IMR-90 (cell line): ENCODE results near the gene CTDSP1. TPM values are rescaled to one million over a fixed set of nuclear protein-coding genes. Genes with fewer than 3 reads are reported as not detected.

Experiments
- ATAC-seq: fragments of 200-7000 bp; cut with Tn5 transposase; 2 replicates; pipeline ENCODE4 v1.9.1; 2020; ENCODE audit warnings: low read depth, mild to moderate bottlenecking, moderate library complexity
- BruUV-seq: library from RNA; stranded (reverse); fragments of 400-500 nt; replicated peaks from 2 replicates; lab custom pipeline; 2021; lab: Mats Ljungman, UMichigan
- CTCF ChIA-PET: fragments of 300-600 bp; formaldehyde crosslinking; extraction: SDS; loops from one replicate; lab custom pipeline; 2021; ENCODE audit warnings: antibody characterized with exemption; lab: Yijun Ruan, JAX
- POLR2A ChIA-PET: fragments of 300-600 bp; sonication (Branson Sonifier 250); formaldehyde crosslinking; loops from one replicate; lab custom pipeline; 2022; ENCODE audit warnings: antibody characterized with exemption; ENCODE audit not compliant: unreplicated experiment; lab: Charles Lee
- DNase-seq: peaks from one replicate; pipeline ENCODE4 v3.0.0; 2013
- H2AFZ ChIP-seq: replicated peaks from 2 replicates; pipeline ENCODE3; 2013; ENCODE audit warnings: low read length, mild to moderate bottlenecking; ENCODE audit not compliant: poor library complexity
- H2AK5ac ChIP-seq: 2 replicates; pipeline ENCODE4 v1.6.1; 2013; ENCODE audit warnings: low read depth, low read length, inconsistent platforms
- H2AK9ac ChIP-seq: replicated peaks from 2 replicates; pipeline ENCODE3; 2013; ENCODE audit warnings: mild to moderate bottlenecking, low read depth, low read length, moderate library complexity; ENCODE audit not compliant: poor library complexity
- H2BK120ac ChIP-seq: 2 replicates; pipeline ENCODE4 v1.6.1; 2013; ENCODE audit warnings: low read depth, low read length, inconsistent platforms
- H2BK15ac ChIP-seq: 3 replicates; pipeline ENCODE4 v1.6.1; 2013; ENCODE audit warnings: low read depth, low read length, inconsistent platforms
- H2BK20ac ChIP-seq: 2 replicates; pipeline ENCODE4 v1.6.1; 2013; ENCODE audit warnings: low read depth, mild to moderate bottlenecking, inconsistent platforms, low read length, moderate library complexity
- H2BK5ac ChIP-seq: 2 replicates; pipeline ENCODE4 v1.6.1; 2013; ENCODE audit warnings: mild to moderate bottlenecking, low read depth, low read length, inconsistent platforms; ENCODE audit not compliant: poor library complexity, severe bottlenecking
- H3K14ac ChIP-seq: replicated peaks from 2 replicates; pipeline ENCODE4 v1.6.1; 2013; ENCODE audit warnings: low read depth, low read length, inconsistent platforms
- H3K18ac ChIP-seq: 2 replicates; pipeline ENCODE4 v1.6.1; 2013; ENCODE audit warnings: low read depth, low read length, control low read depth
- H3K23ac ChIP-seq: 2 replicates; pipeline ENCODE4 v1.6.1; 2013; ENCODE audit warnings: low read depth, low read length, inconsistent platforms
- H3K27ac ChIP-seq: 2 replicates; pipeline ENCODE4 v1.5.1; 2013; ENCODE audit warnings: mild to moderate bottlenecking, control low read depth, low read length; ENCODE audit not compliant: insufficient read depth
- H3K27me3 ChIP-seq: 2 replicates; pipeline ENCODE4 v1.6.1; 2013; ENCODE audit warnings: low read length; ENCODE audit not compliant: control insufficient read depth, insufficient read depth
- H3K36me3 ChIP-seq: 2 replicates; pipeline ENCODE4 v1.6.1; 2013; ENCODE audit warnings: low read length, mixed read lengths; ENCODE audit not compliant: control insufficient read depth, insufficient read depth
- H3K4ac ChIP-seq: 2 replicates; pipeline ENCODE4 v1.6.1; 2013; ENCODE audit warnings: low read depth, low read length, inconsistent platforms
- H3K4me1 ChIP-seq: 2 replicates; pipeline ENCODE4 v1.6.1; 2013; ENCODE audit warnings: low read length, mixed read lengths; ENCODE audit not compliant: control insufficient read depth, insufficient read depth
- H3K4me2 ChIP-seq: 2 replicates; pipeline ENCODE4 v1.6.1; 2013; ENCODE audit warnings: low read depth, mild to moderate bottlenecking, control low read depth, low read length, moderate library complexity
- H3K4me3 ChIP-seq: 2 replicates; pipeline ENCODE4 v1.5.1; 2013; ENCODE audit warnings: low read depth, mild to moderate bottlenecking, control low read depth, low read length, moderate library complexity; ENCODE audit not compliant: insufficient read depth
- H3K56ac ChIP-seq: 2 replicates; pipeline ENCODE4 v1.6.1; 2013; ENCODE audit warnings: low read length, inconsistent platforms; ENCODE audit not compliant: insufficient read depth; ENCODE audit errors: extremely low read depth
- H3K79me1 ChIP-seq, 2 experiments: 2 replicates each; pipeline ENCODE4 v1.6.1; 2013; ENCODE audit warnings: low read length in 2 of 2, inconsistent platforms in 1 of 2, low read depth in 1 of 2
- H3K9ac ChIP-seq: 2 replicates; pipeline ENCODE4 v1.6.1; 2013; ENCODE audit warnings: low read depth, low read length, control low read depth
- H3K9me1 ChIP-seq: 2 replicates; pipeline ENCODE4 v1.6.1; 2013; ENCODE audit warnings: low read length, inconsistent platforms; ENCODE audit not compliant: insufficient read depth
- H3K9me3 ChIP-seq: 2 replicates; pipeline ENCODE4 v1.6.1; 2013; ENCODE audit warnings: low read length; ENCODE audit not compliant: control insufficient read depth, insufficient read depth
- H4K20me1 ChIP-seq: 2 replicates; pipeline ENCODE4 v1.6.1; 2013; ENCODE audit warnings: low read length, inconsistent platforms; ENCODE audit not compliant: insufficient read depth
- H4K5ac ChIP-seq: 2 replicates; pipeline ENCODE4 v1.6.1; 2013; ENCODE audit warnings: mild to moderate bottlenecking, low read depth, low read length, control low read depth
- H4K8ac ChIP-seq, 2 experiments: 2 replicates each; pipeline ENCODE4 v1.6.1; 2013; ENCODE audit warnings: low read depth in 2 of 2, low read length in 2 of 2, control low read depth in 1 of 2, inconsistent platforms in 1 of 2
- H4K91ac ChIP-seq: 2 replicates; pipeline ENCODE4 v1.6.1; 2013; ENCODE audit warnings: low read depth, low read length, inconsistent platforms; ENCODE audit not compliant: insufficient read depth
- BHLHE40 ChIP-seq: fragments of 150-350 bp; IDR thresholded peaks from 2 replicates; pipeline ENCODE4 v1.6.1; 2016; ENCODE audit warnings: mild to moderate bottlenecking, low read depth, low read length
- CEBPB ChIP-seq: IDR thresholded peaks from 2 replicates; pipeline ENCODE4 v1.6.1; 2012; ENCODE audit warnings: low read depth, low read length, improper control_type of control experiment
- FOS ChIP-seq: fragments of 150-350 bp; IDR thresholded peaks from 2 replicates; pipeline ENCODE4 v1.6.1; 2016; ENCODE audit warnings: low read depth, low read length
- RCOR1 ChIP-seq: IDR thresholded peaks from 2 replicates; pipeline ENCODE4 v1.6.1; 2012; ENCODE audit warnings: mild to moderate bottlenecking, low read length, improper control_type of control experiment; ENCODE audit not compliant: insufficient replicate concordance
- WGBS, 2 experiments: methylation state at CpG; one replicate each; pipeline versions ENCODE4 v1.1.5 to v1.1.7; 2013; ENCODE audit warnings: missing lambda C conversion rate in 2 of 2; ENCODE audit not compliant: insufficient read length in 1 of 2; ENCODE audit errors: extremely low coverage in 2 of 2; 5-methylcytosine and 5-hydroxymethylcytosine counted together
- dilution Hi-C: fragments of 300-500 bp; cut with HindIII; formaldehyde crosslinking; loops from one replicate; pipeline ENCODE4 v1.14.3; 2018; ENCODE audit warnings: low sequenced_read_pairs; ENCODE audit not compliant: unreplicated experiment
- in situ Hi-C: fragments of 300-500 bp; cut with MboI; formaldehyde crosslinking; loops from 3 replicates; pipeline ENCODE4 v1.14.3; 2019; ENCODE audit warnings: low sequenced_read_pairs, inconsistent platforms, mixed read lengths
- intact Hi-C: fragments of 100-400 bp; cut with micrococcal nuclease; formaldehyde crosslinking; loops from 2 replicates; pipeline ENCODE4 v1.10.0; 2022
- polyA plus RNA-seq, 3 experiments: library from polyadenylated mRNA; depleted of rRNA; stranded (reverse); fragments of >200 nt; gene quantifications; 2 replicates each; pipeline ENCODE4 v1.2.3, GENCODE V29; 2012; ENCODE audit warnings: low replicate concordance in 1 of 3
- total RNA-seq: library from RNA; depleted of rRNA; stranded (reverse); fragments of >200 nt; gene quantifications from 2 replicates; pipeline ENCODE4 v1.2.3, GENCODE V29; 2012
- TF ChIP-seq, protein P1 (sequence below): fragments of 150-350 bp; IDR thresholded peaks from 2 replicates; pipeline ENCODE4 v1.6.1; 2016; ENCODE audit warnings: low read depth, mild to moderate bottlenecking, low read length, moderate library complexity, borderline replicate concordance

CTDSP1 gene
- total and polyA plus RNA-seq, 2 of the 4 experiments (the other 2 are of a cell fraction) = 19.7 to 64.3 TPM

DNA sequence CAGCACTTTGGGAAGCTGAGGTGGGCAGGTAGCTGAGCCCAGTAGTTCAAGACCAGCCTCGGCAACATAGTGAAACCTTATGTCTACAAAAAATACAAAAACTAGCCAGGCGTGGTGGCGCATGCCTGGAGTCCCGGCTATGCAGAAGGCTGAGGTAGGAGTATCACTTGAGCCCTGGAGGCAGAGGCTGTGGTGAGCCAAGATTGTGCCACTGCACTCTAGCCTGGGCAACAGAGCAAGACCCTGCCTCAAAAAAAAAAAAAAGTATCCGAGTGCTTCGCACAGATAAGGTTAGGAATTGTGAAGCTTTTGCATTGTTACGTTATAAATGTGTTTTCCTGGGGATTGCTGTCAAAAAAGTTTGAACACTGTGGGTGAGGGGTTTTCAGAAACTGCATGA, 4.1 kb downstream of the CTDSP1 start:
- Histone ChIP-seq H2AK9ac (no peak overlapping the region), H2AK5ac (no peak overlapping the region), H3K27ac (no peak overlapping the region), H4K91ac (no peak overlapping the region), H3K9me1 (peaks cover 4% of the 10 kb centered on the region; the same call in 1 of the 2 replicates), H4K20me1 (peaks cover 13% of the 10 kb centered on the region; the same call in 1 of the 2 replicates), H3K36me3 (peaks cover 26% of the 10 kb centered on the region), H3K4me2 (no peak overlapping the region), H2BK5ac (no peak overlapping the region), H4K8ac (no peak overlapping the region), H2AFZ (no peak overlapping the region), H3K4ac (no peak overlapping the region), H3K79me1 (peaks cover 0 to 28% of the 10 kb centered on the region in 2 experiments; a peak in 2 of 4 replicates), H3K56ac (no peak overlapping the region), H3K14ac (no peak overlapping the region), H3K27me3 (no peaks in the 10 kb centered on the region), H3K9ac (no peak overlapping the region), H3K9me3 (no peaks in the 10 kb centered on the region), H4K5ac (no peak overlapping the region), H3K18ac (no peak overlapping the region), H3K4me1 (peaks cover 22% of the 10 kb centered on the region), H3K4me3 (no peak overlapping the region), H2BK120ac (no peak overlapping the region), H3K23ac (no peak overlapping the region), H2BK20ac (no peak overlapping the region), H2BK15ac (no peak overlapping the region)
- no peak for TF ChIP-seq CEBPB
- TF ChIP-seq BHLHE40 = no peak
- TF ChIP-seq RCOR1 = no peak
- TF ChIP-seq, protein P1, sequence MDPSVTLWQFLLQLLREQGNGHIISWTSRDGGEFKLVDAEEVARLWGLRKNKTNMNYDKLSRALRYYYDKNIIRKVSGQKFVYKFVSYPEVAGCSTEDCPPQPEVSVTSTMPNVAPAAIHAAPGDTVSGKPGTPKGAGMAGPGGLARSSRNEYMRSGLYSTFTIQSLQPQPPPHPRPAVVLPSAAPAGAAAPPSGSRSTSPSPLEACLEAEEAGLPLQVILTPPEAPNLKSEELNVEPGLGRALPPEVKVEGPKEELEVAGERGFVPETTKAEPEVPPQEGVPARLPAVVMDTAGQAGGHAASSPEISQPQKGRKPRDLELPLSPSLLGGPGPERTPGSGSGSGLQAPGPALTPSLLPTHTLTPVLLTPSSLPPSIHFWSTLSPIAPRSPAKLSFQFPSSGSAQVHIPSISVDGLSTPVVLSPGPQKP = no peak
- TF ChIP-seq FOS = no peak
- ATAC-seq (no peak), DNase-seq (no peak)
- no TSS peak for BruUV-seq
- intact Hi-C loops (no loop called here), in situ Hi-C loops (loop anchor here (10.0 kb wide), 1 partner anchor 251 kb away; the partner anchor contains the start of genes BCS1L and ZNF142), dilution Hi-C loops (no loop called here)
- WGBS, 2 experiments = 100% methylated on average over 1 of the region's 7 CpGs; no CpG with 5 or more reads in 1 of the 2 experiments
- CTCF ChIA-PET = no interaction called here
- POLR2A ChIA-PET = no interaction called here
